HG02571 (cell line): Measurements from ENCODE around the gene GUF1.
"Not testable (repeated sequence)": the region's sequence is repeated elsewhere in the genome, so short reads cannot be mapped to it uniquely, and the experiment has no call there.

ENCODE experiments used
- ATAC-seq: cut with Tn5 transposase; IDR thresholded peaks from one replicate; pipeline ENCODE4 v1.9.1; 2021; ENCODE audit warnings: mild to moderate bottlenecking, moderate library complexity; ENCODE audit not compliant: unreplicated experiment

GUF1 gene

DNA sequence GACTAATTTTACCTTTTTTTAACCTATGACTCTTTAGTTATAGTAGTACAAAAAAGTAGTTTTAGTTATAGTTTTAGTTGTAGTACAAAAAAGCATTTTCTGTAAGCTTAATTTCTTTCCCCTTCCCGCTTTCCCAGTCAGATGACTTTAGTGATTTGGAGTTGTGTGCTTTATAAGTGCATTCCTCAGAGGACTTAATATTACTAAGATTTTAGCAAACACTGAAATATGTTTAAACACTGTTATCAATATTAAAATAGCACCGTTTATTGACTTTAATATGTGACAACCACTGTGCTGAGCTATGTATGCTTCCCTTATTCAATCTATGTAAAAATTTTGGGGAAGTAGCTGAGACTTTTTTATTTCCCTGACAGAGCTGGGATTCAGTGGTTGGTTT lies 22.8 kb downstream of the GUF1 start:
- ATAC-seq: no peak

DNA sequence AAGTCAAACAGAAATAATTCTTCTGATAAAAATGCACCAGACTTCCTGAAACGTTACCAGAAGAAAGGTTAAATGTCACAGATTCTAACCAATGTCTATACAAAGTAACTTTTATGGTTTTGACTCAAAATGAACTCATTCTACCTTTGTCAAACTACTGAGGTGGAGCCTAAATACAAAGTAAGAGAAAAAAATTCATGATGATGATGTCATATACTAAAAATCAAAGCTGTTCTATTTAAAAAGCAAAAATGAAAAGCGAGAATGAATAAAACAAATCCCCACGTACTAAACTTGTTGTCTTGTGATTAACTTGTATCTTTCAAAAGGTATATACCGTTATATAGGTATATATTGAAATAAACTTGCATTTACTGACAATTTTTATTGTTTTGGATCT lies 26.5 kb downstream of the GUF1 start:
- no peak for ATAC-seq

DNA sequence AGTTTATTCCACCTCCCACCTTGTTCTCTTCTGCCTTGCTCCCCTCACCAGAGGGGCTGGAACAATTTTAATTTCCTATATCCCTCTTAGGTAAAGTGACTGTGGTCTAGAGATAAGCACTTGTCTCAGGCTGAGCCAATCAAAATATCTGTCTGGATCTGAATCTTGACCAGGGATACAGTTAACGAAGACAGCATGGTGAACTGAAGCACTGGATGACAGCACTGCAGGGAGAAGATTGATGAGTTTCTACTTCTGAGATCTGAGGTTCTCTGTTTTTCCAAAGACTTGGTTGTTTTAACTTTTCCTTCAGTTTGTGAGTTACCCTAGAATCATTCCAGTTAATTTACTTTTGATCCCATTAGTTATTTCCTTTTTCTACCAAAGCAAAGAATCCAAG lies 34.9 kb downstream of the GUF1 start:
- ATAC-seq: no peak

DNA sequence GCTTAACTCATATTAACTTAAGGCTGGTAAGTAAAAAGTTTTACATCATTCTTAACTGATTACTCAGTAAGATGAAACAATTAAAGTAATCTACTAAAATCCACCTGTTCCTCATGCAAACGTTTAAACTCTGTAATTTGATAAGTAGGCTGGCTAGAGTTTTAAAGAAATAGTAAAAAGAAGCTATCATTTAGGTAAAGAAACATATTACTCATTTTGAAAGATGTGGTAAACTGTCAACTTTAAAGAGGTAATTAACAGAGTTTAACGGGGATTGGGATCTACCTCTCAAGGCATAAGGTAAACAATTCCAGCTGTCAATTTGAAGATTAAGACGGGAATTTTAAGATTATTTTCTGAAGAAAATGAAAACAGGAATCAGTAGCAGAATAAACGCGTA lies 38.4 kb downstream of the GUF1 start:
- no peak for ATAC-seq

DNA sequence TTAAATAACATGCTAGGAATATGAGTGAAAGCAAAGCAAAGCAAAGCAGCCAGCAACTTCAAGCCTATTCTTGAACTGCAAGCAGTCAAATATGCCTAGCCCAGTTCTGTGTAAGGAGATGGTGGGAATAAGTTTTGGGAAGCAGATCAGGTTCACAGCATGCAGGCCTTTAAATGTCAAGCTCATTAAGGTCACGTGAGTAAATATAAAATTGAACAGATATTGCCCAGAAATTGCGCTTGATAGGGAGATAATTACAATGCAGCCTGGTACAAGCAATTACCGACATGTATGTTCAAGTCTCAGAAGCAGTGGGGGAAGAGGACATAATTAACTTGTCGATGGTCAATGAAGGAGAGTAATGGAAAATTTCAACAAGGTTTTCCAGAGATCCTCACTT lies 42.2 kb downstream of the GUF1 start:
- ATAC-seq: no peak

DNA sequence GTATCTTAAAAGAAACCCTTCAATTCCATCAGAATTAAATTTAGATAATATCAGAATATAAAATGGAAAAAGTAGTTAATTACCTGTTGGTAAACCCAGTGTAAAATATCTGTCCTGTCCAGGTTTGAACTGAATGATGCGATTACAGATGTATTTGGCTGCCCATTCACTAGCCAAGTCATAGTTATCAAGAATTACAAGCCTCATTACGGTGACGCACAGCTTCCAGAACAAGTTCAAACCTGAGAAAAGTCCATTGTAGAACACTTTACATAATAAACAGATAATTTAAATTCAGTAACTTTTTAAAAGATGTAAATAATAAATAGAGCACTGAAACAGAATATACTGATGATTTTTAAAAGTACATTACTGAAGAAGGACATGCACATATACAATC lies 43.8 kb downstream of the GUF1 start:
- no peak for ATAC-seq

DNA sequence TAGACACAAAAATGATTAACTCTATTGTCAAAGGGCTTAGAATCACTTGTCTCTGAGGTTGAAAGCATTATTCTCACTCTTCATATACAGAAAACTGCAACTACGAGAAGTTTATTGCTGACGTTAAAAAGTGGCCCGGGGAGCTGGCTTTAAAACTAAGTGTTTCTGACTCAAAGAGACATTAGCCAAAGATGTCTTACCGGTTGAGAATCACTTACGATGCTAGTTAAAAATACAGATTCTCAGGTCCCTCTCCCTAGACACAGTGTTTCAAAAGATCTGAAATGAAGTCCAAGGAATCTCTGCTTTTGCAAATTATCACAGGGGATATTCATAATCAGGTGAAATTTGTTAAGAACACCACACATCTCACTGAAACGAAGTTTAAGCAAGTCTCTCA lies 46.9 kb downstream of the GUF1 start:
- ATAC-seq: no peak

DNA sequence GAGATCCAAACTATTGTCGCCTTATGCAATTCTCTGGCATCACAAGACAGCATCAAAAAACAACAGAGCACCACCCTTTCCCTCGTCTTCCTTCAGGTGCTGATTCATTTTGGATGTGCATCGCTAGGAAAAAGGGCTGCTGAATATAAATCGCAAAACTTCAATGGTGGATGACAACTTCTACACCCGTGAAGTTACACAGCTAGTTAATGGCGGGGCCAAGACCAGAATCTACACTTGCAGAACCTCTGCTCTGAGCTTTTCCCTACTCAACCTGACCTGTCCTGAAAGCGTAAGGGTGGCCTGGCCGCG lies 47.5 kb downstream of the GUF1 start:
- ATAC-seq: no peak

DNA sequence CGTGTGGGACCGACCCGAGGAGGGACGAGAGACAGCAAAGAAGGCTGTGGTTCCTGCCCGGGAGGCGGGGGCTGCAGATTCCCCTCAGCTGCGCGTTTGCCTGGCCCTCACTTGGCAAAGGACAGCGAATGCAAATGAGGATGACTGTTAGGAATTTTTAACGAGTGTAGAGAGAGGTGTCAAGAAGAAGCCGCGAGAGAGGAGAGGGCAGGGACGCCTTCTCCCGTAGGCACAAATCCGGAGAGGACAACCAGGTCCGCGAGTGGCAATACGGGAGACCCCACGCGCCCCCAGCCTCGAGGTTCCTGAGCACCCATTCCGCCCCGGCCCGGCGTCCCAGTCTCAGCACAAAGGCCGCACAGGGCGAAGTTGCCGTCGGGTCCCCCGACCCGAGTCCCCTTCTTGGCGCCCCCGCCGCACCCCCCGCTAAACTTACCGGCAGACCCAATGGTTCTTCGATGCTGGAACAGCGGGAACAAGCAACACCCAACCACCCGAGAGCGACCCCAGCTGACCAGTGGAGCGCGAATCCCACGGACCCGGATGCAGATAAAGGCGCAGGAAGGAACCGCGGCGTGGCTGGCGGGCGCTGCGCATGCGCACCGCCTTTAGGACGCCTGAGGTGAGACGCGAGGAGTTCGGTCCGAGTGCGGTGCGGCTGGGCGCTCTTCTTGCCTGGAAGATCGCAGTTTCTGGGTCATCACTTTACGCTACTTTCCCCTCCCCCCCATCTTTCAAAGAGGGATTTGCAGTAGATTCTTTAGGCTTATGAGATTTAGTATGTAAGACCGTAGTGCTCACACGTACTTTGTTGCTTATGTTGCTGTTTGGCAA lies 48.0 kb downstream of the GUF1 start, which contains the start of gene GNPDA2:
GNPDA2 (minus strand) TSS at position 519 of the 834 bp plus-strand sequence. CDS start 4,349 bp downstream, outside the sequence.
- peak; percentile 94 for ATAC-seq

DNA sequence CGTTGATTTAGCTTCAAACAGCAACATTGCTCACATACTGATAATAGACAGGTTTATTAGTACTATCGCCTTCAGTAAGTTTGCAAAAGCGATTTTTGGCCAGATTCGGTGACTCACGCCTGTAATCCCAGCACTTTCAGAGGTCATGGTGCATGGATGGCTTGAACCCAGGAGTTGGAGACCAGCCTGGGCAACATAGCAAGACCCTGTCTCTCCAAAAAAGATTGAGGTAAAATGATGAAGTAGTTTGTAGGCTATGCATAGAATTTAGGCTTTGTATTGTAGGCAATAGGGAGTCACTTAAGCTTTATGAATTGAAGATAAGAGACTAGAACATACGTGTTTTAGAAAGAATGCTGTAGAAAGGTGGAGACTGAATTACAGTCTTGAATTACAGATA lies 49.3 kb downstream of the GUF1 start:
- ATAC-seq: no peak

DNA sequence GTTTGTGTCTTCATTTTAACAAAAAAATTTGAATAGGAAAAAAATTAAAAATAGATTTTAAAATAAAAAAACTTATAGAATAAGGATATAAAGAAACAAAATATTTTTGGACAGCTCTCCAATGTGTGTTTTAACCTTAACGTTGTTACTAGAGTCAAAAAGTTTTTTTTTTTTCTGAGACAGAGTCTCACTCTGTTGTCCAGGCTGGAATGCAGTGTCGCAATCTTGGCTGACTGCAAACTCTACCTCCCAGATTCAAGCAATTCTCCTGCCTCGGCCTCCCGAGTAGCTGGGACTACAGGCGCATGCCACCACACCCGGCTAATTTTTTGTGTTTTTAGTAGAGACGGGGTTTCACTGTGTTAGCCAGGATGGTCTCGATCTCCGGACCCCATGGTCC lies 50.5 kb downstream of the GUF1 start:
- not testable (repeated sequence) for ATAC-seq

DNA sequence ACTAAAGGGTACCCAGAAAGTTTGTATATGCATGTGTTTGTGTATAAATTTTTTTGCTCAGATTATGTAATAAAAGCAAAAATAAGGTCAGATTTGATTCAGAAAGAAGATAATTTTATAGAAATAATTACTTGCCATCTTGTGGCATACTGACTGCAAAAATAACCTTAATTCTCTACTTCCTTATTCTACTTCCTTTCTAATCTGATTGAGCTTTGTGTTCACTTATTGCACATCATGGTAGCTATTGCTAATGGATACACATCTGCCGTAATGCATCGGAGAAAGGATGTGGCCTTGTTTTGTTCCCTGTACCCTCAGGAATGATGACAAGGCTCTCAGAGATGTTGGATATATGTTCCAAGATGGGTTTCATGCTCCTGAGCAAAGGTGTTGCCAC lies 58.7 kb downstream of the GUF1 start:
- ATAC-seq: no peak

DNA sequence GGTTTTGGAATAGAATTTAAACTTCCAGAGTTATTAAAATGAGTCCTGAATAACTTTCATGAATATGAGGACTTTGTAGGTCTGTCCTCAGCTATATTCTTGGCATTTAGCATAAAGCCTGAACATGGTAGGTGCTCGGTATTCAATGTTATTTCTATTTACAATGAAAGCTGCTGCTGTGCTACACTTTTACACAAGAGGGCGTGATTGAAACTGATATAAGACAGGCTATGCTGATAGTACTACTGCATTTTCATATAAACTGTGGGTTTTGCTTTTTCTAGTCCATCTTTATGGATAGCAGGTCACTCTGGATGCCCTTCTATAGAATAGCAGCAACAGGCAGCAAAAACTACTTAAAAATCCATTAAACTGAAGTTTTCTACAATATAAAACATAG lies 60.4 kb downstream of the GUF1 start:
- ATAC-seq: no peak

DNA sequence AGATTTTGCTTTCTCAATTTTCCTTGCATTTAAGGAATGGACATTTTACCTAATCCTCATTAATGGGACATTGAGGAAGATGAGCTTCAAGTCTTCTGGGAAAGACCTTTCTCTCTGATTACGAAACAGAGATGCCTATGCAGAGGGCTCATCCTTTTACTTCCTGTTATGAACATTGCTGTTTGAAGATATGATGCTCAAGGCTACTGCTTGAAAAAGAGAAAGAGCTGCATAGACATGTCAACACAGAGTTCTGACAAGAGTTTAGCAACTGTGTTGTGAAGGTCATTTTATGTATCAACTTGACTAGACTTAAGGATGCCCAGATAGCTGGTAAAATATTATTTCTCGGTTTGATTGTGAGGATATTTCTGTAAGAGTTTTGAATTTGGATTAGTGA lies 62.0 kb downstream of the GUF1 start:
- ATAC-seq: no peak
